NCI-H128 (cell line): ENCODE results near the gene RUFY1.
A peak's percentile ranks its signal among the peaks of the same experiment; 100 is the strongest.
"Not testable (repeated sequence)": the region's sequence is repeated elsewhere in the genome, so short reads cannot be mapped to it uniquely, and the experiment has no call there.

Experiments used
- DNase-seq: peaks from one replicate; lab custom pipeline; 2025; ENCODE audit not compliant: unreplicated experiment; lab: John Stamatoyannopoulos, UW

Gene RUFY1

DNA sequence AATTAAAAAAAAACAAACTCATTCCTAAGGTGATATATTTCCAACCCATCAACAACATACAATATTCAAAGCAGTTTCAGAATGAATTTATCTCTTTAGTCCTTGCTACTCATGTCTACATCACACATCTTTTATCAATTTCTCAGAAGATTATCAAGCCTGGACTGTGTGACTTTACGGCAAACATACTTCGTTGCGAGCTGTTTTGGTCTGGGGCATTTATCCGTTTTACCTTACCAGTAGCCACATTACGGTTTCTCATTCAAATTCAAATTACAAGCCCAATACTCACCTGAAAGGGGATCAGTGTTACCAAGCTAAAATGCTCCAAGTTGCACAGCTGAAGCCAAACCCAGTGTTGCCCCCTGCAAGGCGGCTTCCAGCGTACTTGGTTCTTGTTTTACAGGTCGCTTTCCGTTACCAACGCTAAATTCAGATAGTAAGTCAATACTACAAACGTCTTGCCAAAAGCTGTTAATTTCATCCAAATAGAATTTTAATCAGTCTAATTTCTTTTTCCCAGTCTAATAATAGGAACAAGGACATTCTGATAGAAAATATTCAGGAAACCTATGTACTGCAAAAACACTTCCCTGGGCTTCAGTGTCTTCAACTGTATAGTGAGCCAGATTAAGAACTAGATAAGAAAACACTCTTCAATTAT, 71.3 kb downstream of the RUFY1 start:
- DNase-seq, result no peak

DNA sequence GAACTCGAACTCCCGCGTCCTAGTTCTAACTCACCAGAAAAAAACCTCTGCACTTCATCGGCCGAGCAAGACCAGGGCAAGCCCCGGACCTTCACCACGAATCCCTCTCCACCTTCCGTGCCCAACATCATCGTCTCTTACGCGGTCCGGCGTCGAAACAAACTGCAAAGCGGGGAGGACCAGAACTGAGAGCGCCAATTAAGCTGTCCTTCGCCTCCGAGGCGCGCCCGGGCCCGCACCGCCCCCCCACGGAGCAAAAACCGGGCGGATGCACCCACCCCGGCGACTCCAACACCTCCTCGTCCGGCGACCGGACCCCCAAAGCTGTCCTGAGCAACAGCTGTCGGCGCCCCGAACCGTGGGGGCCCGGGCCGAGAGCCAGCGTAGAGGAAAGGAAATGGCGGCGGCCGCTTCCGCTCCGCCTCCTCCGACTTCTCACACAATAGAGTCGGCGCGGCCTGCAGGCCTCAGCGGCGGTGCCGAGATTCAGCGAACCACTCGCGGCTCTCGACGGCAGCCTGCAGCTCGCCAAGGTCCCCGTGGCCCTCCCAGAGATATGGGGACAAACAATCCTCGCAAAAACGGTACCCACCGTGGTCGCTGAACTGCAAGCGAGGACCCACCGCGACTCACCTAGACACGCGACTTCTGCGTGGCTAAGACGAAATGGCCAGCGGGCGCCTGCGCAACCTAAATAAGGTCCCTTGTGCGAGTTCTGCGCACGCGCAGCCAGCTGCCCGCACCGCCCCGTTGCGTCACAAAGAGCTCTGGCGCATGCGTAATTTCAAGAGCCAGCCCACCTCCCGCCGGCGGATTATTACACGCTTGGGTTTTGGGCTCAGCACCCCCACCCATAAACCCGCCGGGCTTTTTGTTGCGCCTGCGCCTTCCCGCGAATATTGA, 72.9 kb downstream of the RUFY1 start, which contains the start of gene HNRNPH1:
Gene HNRNPH1 (minus strand): TSS at position 669 of the 903 bp plus-strand sequence. CDS start 538 bp downstream, at position 131.
- peak; percentile 96 for DNase-seq

DNA sequence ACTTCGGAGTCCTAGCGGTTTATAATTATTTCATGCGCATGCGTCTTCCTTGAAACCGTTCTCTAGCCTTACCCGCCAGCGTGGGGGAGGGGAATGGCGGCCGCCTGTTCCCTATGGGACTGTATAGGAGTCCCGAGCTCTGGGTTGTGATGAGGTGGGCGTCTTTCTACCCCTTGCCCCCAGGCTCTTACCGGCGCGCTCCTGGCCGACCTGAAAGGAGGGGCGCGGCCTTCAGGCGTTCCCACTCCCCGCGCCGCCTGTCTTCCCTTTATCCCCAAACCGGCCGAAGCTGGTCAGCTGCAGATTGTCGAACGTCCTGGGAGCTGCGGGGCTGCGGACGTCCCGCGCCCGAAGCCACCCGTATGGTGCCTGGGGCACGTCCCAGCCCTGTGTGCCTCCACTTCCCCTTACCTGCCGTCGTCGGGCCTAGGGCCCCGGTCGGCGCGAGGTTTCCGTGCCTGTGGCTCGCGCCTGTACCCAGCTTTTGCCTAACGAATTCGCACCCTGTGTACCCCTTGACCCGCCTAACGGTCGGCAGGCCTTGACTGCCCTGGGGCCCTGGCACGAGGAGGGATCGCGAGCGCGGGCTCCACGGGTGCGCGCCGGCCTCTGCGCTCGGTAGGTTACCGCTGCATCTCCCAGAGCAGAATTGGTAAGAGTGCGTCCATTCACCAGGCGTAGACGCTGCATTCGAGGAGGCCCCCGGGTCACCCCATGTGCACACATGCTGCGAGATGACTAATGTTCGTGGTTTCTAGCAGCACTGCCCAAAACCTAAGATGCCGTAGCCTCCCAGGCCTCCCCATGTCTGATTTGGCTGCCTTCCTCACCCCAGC, 73.8 kb downstream of the RUFY1 start:
- DNase-seq, result no peak

DNA sequence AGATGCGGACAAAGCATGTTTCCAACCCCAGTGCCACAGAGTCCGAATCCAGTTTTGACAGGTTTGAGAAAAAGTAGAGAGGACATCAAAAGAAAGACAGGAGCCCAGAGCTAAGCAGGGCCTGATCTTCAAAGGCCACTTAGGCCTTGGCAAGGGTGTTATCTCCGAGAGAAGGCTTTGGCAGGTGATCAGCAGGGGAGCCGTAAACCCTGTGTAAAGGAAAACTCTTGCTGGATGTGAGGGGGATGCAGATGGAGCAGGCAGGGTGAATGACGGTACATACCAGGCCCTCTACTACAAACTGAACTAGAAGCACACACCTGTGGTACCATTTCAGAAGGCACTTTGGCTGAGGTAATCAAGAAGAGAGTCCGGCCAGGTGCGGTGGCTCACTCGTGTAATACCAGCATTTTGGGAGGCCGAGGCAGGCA, 74.5 kb downstream of the RUFY1 start:
- no peak for DNase-seq

- DNase-seq, result not testable (repeated sequence)
Measured at GRCh38 chr5:179633501-179634369, 83.4 kb downstream of the RUFY1 start.

DNA sequence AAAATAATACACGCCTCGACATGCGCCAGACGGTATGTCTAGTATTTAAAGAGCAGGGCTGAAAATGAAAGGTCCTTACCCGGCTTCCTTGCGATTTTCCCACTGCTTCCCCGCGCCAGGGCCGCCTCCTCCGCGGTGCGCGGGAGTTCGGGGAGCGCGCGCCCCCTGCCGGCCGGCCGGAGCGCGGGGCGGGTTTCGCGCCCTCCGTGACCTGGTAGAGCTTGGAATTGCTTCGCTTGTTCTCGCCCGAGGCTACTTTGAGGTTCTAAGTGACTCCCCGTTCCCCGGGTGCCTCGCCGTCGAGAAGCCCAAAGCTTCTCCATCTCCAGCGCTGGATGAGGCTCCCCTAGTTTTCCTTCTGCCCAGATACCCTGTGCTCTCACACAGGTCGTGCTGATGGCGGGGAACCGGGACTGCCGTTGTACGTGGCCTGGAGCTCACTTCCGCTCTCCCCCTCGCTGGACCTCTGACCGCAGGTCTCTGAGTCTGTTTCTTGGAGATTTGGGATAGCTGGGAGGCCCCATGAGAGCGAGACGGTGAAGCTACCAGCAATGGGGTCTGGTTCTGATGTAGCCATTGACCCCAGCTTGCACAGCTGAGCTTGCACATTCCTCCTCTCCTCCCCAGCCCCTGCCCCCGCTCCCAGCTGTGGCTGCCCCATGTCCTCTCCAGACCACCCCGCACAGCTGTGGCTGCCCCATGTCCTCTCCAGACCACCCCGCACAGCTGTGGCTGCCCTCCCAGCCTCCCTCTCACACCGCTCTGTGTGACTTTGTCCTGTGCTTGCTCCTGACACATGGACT, 84.2 kb downstream of the RUFY1 start:
- not testable (repeated sequence) for DNase-seq

DNA sequence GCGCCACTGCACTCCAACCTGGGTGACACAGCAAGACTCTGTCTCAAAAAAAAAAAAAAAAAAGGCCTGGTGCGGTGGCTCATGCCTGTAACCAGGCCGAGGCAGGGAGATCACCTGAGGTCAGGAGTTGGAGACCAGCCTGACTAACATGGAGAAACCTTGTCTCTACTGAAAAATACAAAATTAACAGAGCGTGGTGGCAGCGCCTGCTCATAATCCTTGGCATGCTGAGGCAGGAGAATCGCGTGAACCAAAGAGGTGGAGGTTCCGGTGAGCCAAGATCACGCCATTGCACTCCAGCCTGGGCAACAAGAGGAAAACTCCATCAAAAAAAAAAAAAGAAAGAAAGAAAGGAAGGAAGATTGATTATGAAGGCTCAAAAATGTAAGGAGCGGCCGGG, 88.9 kb downstream of the RUFY1 start:
- DNase-seq, result not testable (repeated sequence)

GRCh38 chr5:179641745-179642144, 91.4 kb downstream of the RUFY1 start:
- not testable (repeated sequence) for DNase-seq

GRCh38 chr5:179642626-179643025, 92.3 kb downstream of the RUFY1 start:
- DNase-seq, result not testable (repeated sequence)

GRCh38 chr5:179643141-179643920, 93.0 kb downstream of the RUFY1 start:
- not testable (repeated sequence) for DNase-seq

DNA sequence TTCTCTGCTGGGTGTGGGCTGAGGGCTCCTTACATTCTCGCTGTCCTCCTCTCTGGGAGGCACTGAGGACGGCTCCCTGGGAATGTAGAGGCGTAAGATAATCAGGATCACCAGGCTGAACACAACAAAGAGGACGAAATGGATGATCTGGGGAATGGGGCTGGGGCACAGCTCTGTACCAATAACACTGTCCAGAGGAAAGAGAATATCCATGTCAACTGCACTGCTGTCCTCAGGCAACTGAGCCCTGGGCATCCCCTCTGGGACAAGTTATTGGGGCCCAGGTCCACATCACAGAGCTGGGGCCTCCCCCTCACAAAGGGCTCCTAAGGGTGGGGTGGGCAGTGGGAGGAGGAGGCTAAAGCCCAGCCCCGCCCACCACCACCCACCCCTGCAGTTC, 94.4 kb downstream of the RUFY1 start:
- DNase-seq, result not testable (repeated sequence)

DNA sequence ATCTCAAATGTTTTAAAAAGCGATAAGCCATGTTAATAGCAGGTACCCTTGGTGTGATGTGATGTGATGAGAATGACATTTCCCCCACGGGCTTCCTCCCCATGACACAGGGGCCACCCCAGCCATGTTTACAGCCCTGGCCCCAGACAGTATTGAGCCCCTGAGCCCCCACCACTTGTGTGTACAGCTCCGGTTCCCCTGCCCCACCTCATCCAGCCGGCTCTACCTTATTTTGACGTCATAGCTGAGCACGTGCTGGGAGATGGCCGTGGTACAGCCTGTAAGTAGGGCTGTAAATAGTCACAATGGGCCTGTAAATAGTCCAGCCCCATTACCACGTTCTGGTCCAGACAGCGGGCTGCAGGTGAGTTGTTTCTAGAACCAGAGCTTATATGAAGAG, 98.1 kb downstream of the RUFY1 start:
- no peak for DNase-seq

- not testable (repeated sequence) for DNase-seq
Measured at GRCh38 chr5:179649166-179649703, 98.9 kb downstream of the RUFY1 start.

DNA sequence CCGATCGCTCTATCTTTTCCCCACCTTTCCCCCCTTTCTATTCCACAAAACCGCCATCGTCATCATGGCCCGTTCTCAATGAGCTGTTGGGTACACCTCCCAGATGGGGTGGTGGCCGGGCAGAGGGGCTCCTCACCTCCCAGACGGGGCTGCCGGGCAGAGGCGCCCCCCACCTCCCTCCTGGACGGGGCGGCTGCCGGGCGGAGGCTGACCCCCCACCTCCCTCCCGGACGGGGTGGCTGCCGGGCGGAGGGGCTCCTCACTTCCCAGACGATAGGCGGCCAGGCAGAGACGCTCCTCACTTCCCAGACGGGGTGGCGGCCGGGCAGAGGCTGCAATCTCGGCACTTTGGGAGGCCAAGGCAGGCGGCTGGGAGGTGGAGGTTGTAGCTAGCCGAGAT, 99.9 kb downstream of the RUFY1 start:
- DNase-seq, result not testable (repeated sequence)

- not testable (repeated sequence) for DNase-seq
Measured at GRCh38 chr5:179653135-179653534, 102.8 kb downstream of the RUFY1 start.

DNA sequence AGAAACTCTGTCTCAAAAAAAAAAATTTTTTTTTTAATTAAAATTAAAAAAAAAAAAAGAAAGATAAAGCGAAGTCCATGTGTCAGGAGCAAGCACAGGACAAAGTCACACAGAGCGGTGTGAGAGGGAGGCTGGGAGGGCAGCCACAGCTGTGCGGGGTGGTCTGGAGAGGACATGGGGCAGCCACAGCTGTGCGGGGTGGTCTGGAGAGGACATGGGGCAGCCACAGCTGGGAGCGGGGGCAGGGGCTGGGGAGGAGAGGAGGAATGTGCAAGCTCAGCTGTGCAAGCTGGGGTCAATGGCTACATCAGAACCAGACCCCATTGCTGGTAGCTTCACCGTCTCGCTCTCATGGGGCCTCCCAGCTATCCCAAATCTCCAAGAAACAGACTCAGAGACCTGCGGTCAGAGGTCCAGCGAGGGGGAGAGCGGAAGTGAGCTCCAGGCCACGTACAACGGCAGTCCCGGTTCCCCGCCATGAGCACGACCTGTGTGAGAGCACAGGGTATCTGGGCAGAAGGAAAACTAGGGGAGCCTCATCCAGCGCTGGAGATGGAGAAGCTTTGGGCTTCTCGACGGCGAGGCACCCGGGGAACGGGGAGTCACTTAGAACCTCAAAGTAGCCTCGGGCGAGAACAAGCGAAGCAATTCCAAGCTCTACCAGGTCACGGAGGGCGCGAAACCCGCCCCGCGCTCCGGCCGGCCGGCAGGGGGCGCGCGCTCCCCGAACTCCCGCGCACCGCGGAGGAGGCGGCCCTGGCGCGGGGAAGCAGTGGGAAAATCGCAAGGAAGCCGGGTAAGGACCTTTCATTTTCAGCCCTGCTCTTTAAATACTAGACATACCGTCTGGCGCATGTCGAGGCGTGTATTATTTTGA, 107.2 kb downstream of the RUFY1 start:
- not testable (repeated sequence) for DNase-seq

GRCh38 chr5:179658179-179658856, 108.0 kb downstream of the RUFY1 start:
- DNase-seq, result not testable (repeated sequence)
